ENCODE measurements around the gene CLCF1. TPM values are rescaled to one million over a fixed set of nuclear protein-coding genes. Genes with fewer than 3 reads are reported as not detected.

CLCF1 gene
- 10 to 100 TPM in 1 of 4 donors, 1 to 10 TPM in 3; 1.8 to 46.4 (median 5.8) TPM for total RNA-seq

GRCh38 chr11:67372993-67373647, at the start of gene CLCF1:
CLCF1 (minus strand) TSS chr11:67373598; CDS start chr11:67373539, 59 bp downstream.
- no peaks in the 10 kb centered on the region for H3K36me3 ChIP-seq
- peak within 1 kb of the TSS; percentile 90 to 96 (median 95) for H3K27ac ChIP-seq
- peaks cover 19 to 51% (median 48%) of the 10 kb centered on the region in 4 donors for H3K4me1 ChIP-seq
- no peaks in the 10 kb centered on the region for H3K27me3 ChIP-seq
- intact Hi-C loops (cut with DNase I; ENCODE audit: low total_unique reads) (no loop called here), in situ Hi-C loops (cut with MboI; ENCODE audit: low pct_ligation_motif_present in 1 of 4, low pct_unique_long_range_greater_than_20kb in 1 of 4, low sequenced_read_pairs in 3 of 4) (no loop called here)
- DNase-seq, result peak; percentile 77
- no peaks in the 10 kb centered on the region for H3K9me3 ChIP-seq
- peak within 1 kb of the TSS; percentile 58 to 94 (median 84) for H3K4me3 ChIP-seq
- TF ChIP-seq POLR2A (IDR thresholded peaks at IDR 0.05) (no peak), CTCF (IDR thresholded peaks at IDR 0.05) (no peak), EP300 (IDR thresholded peaks at IDR 0.05; ENCODE audit: low read depth) (no peak), POLR2AphosphoS5 (IDR thresholded peaks at IDR 0.05) (peak in 2 of 3 donors; percentile 19 to 44)
- 1% methylated on average over 43 of the region's 76 CpGs; no CpG with 5 or more reads in 1 of the 2 donors for WGBS, 2 donors (ENCODE audit: low coverage in 1 of 2)

GRCh38 chr11:67422891-67423290, 49.5 kb upstream of the CLCF1 start:
- TF ChIP-seq POLR2AphosphoS5 (IDR thresholded peaks at IDR 0.05) (no peak), POLR2A (IDR thresholded peaks at IDR 0.05) (no peak), CTCF (IDR thresholded peaks at IDR 0.05) (no peak), EP300 (IDR thresholded peaks at IDR 0.05; ENCODE audit: low read depth) (no peak)
- DNase-seq, result no peak
- 58 to 80% methylated on average over 1 to 6 of the region's 6 CpGs for WGBS, 2 donors (ENCODE audit: low coverage in 1 of 2)
- H3K4me3 ChIP-seq, result no peak overlapping the region
- intact Hi-C loops (cut with DNase I; ENCODE audit: low total_unique reads), result no loop called here
- H3K27ac ChIP-seq, result no peak overlapping the region
- no peaks in the 10 kb centered on the region for H3K27me3 ChIP-seq
- H3K9me3 ChIP-seq, result no peaks in the 10 kb centered on the region
- H3K4me1 ChIP-seq, result peaks cover 18 to 22% (median 19%) of the 10 kb centered on the region in 4 donors
- no peaks in the 10 kb centered on the region for H3K36me3 ChIP-seq
- in situ Hi-C loops (cut with MboI; ENCODE audit: low pct_ligation_motif_present in 1 of 4, low pct_unique_long_range_greater_than_20kb in 1 of 4, low sequenced_read_pairs in 3 of 4), result no loop called here

GRCh38 chr11:67421430-67422031, 48.1 kb upstream of the CLCF1 start:
- Histone ChIP-seq H3K4me3 (peak overlapping the region in 3 of 4 donors; percentile 52 to 79 (median 58)), H3K36me3 (no peaks in the 10 kb centered on the region), H3K4me1 (peaks cover 13 to 23% (median 14%) of the 10 kb centered on the region in 4 donors), H3K27me3 (no peaks in the 10 kb centered on the region), H3K27ac (peak overlapping the region; percentile 88 to 97 (median 93)), H3K9me3 (no peaks in the 10 kb centered on the region)
- 66 to 85% methylated on average over 5 to 22 of the region's 22 CpGs for WGBS, 2 donors (ENCODE audit: low coverage in 1 of 2)
- intact Hi-C loops (cut with DNase I; ENCODE audit: low total_unique reads) (no loop called here), in situ Hi-C loops (cut with MboI; ENCODE audit: low pct_ligation_motif_present in 1 of 4, low pct_unique_long_range_greater_than_20kb in 1 of 4, low sequenced_read_pairs in 3 of 4) (no loop called here)
- TF ChIP-seq CTCF (IDR thresholded peaks at IDR 0.05) (no peak), EP300 (IDR thresholded peaks at IDR 0.05; ENCODE audit: low read depth) (no peak), POLR2AphosphoS5 (IDR thresholded peaks at IDR 0.05) (no peak), POLR2A (IDR thresholded peaks at IDR 0.05) (no peak)
- DNase-seq, result no peak

- peak; percentile 73 to 77 (median 75) for TF ChIP-seq POLR2AphosphoS5 (IDR thresholded peaks at IDR 0.05)
- no peak for TF ChIP-seq CTCF (IDR thresholded peaks at IDR 0.05)
- peak; percentile 20 for TF ChIP-seq POLR2A (IDR thresholded peaks at IDR 0.05)
- Histone ChIP-seq H3K4me1 (peaks cover 13 to 30% (median 18%) of the 10 kb centered on the region in 4 donors), H3K27ac (peak overlapping the region; percentile 88 to 97 (median 93)), H3K36me3 (no peaks in the 10 kb centered on the region), H3K9me3 (no peaks in the 10 kb centered on the region), H3K27me3 (no peaks in the 10 kb centered on the region), H3K4me3 (peak overlapping the region; percentile 38 to 79 (median 55))
- in situ Hi-C loops (cut with MboI; ENCODE audit: low pct_ligation_motif_present in 1 of 4, low pct_unique_long_range_greater_than_20kb in 1 of 4, low sequenced_read_pairs in 3 of 4) (no loop called here), intact Hi-C loops (cut with DNase I; ENCODE audit: low total_unique reads) (no loop called here)
- DNase-seq, result peak; percentile 99
- WGBS, 2 donors (ENCODE audit: low coverage in 1 of 2), result 1% methylated on average over 60 of the region's 97 CpGs; no CpG with 5 or more reads in 1 of the 2 donors
Measured at GRCh38 chr11:67420646-67421429, 47.4 kb upstream of the CLCF1 start.

Measured in transverse colon (tissue), 4 donors.